Memory B cell (primary cell): ENCODE data around the gene TBC1D30.

Experiments used
- ATAC-seq: fragments of 150-1000 bp; cut with Tn5 transposase; 2 replicates; pipeline ENCODE4 v1.10.0; 2021; ENCODE audit warnings: low read depth, mild to moderate bottlenecking, moderate library complexity
- DNase-seq, 2 donors: peaks; one replicate each; pipeline ENCODE4 v3.0.0; 2022; ENCODE audit warnings: low spot score in 2 of 2
- H3K27ac Mint-ChIP-seq: one replicate; pipeline ENCODE4 v1.8.0; 2022; ENCODE audit warnings: mild to moderate bottlenecking, moderate library complexity, mixed read lengths
- H3K27me3 Mint-ChIP-seq: one replicate; pipeline ENCODE4 v1.8.0; 2022; ENCODE audit warnings: mixed read lengths
- H3K36me3 Mint-ChIP-seq: one replicate; pipeline ENCODE4 v1.8.0; 2022; ENCODE audit warnings: mild to moderate bottlenecking, mixed read lengths
- H3K4me1 Mint-ChIP-seq: one replicate; pipeline ENCODE4 v1.8.0; 2022; ENCODE audit warnings: mixed read lengths
- H3K4me3 Mint-ChIP-seq: one replicate; pipeline ENCODE4 v1.8.0; 2022; ENCODE audit warnings: mild to moderate bottlenecking, moderate library complexity, mixed read lengths
- H3K9me3 Mint-ChIP-seq: one replicate; pipeline ENCODE4 v1.8.0; 2022; ENCODE audit warnings: mixed read lengths

TBC1D30 gene

DNA sequence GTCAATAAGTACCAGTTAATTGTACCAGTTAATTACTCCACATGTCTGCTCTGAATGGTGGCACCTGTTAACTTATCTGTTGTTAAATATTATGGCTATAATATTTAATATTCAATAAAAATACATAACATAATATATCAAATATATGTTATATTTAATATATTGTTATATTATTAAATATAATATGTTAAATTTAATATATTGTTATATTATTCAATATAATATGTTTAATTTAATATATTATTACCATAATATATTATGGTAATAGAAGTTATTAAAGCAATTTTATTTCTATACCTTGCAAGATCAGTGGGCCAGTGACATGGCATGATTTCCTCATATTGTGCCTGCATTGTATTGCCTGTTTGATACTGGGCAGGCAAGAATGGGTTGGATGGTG is 98.4 kb downstream of the TBC1D30 start:
- no peak overlapping the region for H3K4me3 Mint-ChIP-seq
- no peaks in the 10 kb centered on the region for H3K4me1 Mint-ChIP-seq
- H3K27ac Mint-ChIP-seq, result no peak overlapping the region
- H3K36me3 Mint-ChIP-seq, result no peaks in the 10 kb centered on the region
- DNase-seq, result no peak
- ATAC-seq, result no peak
- no peaks in the 10 kb centered on the region for H3K9me3 Mint-ChIP-seq
- H3K27me3 Mint-ChIP-seq, result peaks cover 7% of the 10 kb centered on the region

GRCh38 chr12:64923536-64923935 is 99.1 kb downstream of the TBC1D30 start:
- no peaks in the 10 kb centered on the region for H3K36me3 Mint-ChIP-seq
- H3K9me3 Mint-ChIP-seq, result no peaks in the 10 kb centered on the region
- H3K27me3 Mint-ChIP-seq, result peaks cover 4% of the 10 kb centered on the region
- H3K27ac Mint-ChIP-seq, result no peak overlapping the region
- DNase-seq (no peak), ATAC-seq (peak; percentile 53)
- H3K4me1 Mint-ChIP-seq, result no peaks in the 10 kb centered on the region
- H3K4me3 Mint-ChIP-seq, result no peak overlapping the region
